Eye (tissue), 1 donor: Measurements from ENCODE around the gene ARMC9.
A peak's percentile ranks its signal among the peaks of the same experiment; 100 is the strongest.
"Not testable (repeated sequence)": the region's sequence is repeated elsewhere in the genome, so short reads cannot be mapped to it uniquely, and the experiment has no call there.

Experiments
- DNase-seq: peaks from one replicate; pipeline ENCODE4 v3.0.0-alpha.2; 2015

Gene ARMC9

DNA sequence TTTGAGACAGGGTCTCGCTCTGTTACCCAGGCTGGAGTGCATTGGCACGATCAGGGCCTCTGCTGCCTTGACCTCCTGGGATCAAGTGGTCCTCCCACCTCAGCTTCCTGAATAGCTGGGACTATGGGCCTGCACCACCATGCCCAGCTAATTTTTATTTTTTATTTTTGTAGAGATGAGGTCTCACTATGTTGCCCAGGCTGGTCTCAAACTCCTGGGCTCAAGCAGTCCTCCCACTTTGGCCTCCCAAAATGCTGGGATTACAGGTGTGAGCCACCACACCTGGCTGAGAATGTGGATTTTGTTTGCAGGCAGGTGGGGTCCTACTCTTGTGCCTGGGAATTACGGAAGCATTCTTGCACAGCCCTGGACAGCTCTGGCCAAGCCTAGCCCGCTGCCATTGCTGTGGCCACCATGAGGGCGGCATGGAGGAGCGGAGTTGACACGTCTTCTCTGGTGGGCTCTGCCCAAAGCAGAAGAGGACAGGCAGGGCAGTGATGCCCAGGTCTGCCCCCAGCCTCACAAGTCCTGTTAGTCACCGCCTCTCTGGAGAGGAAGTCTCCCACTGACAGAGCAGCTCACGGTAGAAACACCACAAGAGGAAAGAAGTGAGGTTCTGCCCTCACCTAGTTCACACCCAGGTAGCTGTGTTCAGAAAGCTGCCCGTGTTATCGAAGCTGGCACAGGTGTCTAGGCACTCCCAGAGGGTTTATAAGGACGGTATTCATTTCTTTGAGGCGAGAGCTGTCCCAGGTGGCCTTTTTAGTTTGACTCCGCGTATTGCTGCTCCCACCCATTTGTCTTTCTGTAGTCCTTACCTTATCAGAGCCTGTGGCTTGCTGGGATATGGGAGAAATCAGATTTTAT lies 46.2 kb downstream of the ARMC9 start:
- no peak for DNase-seq

DNA sequence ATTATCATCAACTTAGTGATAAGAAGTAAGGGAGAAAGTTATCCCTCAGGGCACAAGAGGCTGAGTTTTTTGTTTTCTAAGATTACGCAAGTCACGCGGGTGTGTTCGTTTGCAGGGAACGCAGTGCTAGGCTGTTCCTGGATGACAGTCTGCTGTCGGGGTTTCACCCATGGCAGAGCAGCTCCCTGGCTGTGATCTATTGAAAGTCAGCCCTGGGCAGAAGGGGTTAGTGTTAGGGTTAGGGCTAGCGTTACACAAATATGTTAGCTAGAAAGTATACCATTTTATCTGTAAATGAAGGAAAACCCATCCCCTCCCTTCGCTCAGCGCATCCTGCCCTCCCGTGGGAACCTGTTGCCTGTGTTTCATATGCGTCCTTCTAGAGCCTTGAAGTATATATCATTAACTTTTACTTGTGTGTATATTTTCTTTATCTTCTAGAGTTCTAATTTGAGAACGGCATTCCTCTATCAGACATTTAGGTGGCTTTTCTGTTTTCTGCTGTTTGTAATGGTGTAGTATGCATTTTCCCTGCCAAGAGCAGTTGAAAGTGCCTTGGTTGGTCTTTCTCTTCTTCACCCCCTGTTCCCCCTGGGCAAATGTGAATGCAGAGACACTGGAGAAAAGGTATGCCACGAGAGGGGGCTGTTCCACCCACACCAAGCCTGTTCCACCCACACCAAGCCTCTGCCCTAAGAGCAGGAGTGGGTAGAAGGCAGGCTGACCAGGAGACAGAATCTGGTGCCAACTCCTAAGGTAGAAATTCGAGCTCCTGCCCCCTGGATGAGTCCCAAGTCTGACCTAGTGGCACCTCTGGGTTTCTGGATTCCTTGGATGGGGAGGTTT lies 47.0 kb downstream of the ARMC9 start:
- DNase-seq, result no peak

DNA sequence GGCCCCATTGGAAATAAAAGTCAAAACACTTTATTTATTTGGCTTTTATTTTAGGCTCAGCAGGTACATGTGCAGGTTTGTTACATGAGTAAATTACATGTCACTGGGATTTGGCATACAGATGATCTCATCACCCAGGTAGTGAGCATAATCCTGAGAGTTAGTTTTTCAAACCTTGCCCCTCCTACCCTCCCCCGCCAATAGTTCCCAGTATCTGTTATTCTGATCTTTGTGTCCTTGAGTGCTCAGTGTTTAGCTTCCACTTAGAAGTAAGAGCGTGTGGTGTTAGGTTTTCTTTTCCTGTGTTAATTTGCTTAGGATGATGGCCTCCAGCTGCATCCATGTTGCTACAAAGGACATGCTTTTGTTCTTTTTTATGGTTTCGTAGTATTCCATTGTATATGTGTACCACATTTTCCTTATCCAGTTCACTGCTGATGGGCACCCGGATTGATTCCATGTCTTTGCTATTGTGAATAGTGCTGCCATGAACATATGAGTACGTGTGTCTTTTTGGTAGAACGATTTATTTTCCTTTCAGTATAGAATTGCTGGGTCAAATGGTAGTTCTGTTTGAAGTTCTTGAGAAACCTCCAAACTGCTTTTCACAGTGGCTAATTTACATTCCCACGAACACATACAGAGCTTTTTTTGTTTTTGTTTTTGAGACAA lies 47.9 kb downstream of the ARMC9 start:
- no peak for DNase-seq

DNA sequence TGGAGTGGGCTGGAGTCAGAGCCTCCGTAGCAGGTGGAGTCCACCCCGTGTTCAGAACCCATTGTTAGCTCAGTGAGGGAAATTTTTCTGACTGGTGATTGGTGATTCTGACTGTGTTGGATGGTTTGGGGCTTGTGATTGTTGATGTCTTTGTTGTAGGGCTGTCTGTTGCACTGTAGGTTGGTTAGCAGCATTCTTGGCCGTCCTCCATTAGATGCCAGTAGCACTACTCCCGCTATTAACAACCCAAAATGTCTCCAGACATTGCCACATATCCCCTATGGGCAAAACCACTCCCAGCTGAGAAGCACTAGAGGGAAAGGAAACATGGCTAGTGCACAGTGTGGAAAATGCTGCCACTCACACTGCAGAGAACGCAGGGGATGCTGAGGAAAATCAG lies 51.7 kb downstream of the ARMC9 start:
- no peak for DNase-seq

DNA sequence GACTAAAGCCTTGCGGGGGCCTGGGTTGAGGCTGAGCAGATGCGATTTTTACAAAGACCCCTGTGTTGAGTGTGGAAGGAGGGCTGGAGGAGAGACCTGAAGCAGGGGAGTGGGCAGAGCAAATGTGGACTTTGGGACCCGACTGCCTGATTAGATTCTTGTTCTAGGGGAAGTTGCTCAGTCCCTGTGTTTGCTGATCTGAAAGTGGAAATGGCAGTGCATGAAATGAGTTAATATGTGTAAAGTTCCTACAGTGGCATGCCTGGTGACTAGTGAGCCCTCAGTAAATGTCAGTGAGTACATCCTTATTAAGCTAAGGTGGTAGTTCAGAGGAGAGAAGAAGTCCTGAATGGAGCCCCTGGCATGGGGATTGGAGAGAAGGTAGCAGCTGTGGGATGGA lies 52.3 kb downstream of the ARMC9 start:
- DNase-seq, result no peak

DNA sequence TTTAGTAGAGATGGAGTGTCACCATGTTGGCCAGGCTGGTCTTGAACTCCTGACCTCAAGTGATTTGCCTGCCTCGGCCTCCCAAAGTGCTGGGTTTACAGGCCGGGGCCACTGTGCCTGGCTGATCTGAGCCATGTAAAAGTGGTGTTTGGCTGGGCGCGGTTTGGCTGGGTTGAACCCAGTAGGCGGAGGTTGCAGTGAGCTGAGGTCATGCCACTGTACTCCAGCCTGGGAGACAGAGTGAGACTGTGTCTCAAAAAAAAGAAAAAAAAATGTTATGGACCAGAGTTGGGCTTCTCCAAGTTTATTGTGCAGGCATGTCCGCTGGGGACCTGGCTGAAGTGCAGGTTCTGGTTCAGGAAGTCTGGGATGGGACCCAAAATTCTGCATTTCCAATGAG lies 54.9 kb downstream of the ARMC9 start:
- not testable (repeated sequence) for DNase-seq

DNA sequence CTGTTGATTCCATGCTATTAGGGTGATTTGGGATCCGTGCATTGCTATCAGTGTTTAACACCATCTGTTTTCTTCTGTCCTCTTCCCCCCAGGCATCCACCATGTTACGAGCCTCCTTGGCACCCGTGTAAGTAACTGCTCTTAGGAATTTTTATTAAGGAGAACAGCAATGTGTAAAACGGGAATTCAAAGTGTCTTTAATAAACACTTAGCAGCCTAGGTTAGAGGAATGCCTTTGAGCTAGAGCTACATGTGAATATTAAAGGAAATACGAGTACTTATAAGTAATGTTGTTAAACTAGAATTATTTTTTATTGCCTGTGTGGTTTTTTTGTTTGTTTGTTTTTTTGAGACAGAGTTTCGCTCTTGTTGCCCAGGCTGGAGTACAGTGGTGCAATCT lies 58.1 kb downstream of the ARMC9 start:
- DNase-seq, result no peak

DNA sequence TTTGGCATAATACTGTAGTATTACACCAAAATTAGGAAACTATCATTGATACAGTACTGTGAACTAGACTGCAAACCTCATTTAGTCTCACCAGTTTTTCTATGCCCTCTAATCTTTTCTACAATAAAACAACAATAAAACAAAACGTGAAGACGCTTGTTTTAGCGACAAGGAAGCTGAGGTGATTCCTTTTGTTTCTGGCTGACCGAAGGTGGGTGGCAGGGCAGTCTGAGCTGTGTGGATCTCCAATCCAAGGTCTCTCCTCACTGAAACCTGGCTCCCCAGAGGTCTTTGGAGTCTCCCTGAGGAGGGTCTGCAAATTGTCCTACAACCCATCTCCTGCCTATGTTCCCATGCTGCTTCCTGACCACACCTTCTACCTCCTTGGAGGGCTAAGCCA lies 59.3 kb downstream of the ARMC9 start:
- no peak for DNase-seq

DNA sequence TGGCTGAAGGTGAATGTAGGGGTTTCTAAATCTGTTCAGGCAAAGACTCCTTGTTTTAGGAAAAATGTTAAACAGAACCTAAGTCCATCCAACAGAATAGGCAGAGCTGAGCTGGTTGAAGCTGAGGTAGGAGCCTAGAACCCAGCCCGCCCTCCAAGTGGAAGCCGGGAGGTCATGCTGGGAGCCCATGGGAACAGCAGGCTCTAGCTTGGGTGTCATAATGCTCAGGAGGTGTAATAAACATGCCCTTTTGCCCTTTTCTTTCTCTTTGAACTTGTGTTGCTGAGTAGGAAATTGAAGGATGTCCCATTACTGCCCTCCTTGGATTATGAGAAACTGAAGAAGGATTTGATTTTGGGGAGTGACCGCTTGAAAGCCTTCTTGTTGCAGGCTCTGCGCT lies 60.3 kb downstream of the ARMC9 start:
- DNase-seq, result no peak

DNA sequence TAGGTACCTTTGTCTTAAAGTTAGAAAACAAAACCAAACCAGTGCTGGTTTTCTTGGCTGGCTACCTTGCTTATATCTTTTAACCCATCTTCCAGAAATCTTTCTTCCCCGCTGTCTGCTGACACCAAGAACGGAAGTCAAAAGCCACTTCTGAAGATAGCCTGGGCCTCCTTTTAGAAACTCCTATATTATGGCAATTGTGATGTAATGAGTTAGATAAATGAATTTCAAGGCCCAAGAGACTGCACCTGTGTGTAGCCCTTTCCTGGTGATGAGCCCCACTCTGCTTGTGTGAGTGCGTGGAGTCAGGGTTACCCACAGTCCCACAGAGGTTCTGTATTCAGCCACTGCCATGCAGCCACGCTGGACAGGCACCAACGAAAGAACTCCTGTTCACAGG lies 60.7 kb downstream of the ARMC9 start:
- no peak for DNase-seq

DNA sequence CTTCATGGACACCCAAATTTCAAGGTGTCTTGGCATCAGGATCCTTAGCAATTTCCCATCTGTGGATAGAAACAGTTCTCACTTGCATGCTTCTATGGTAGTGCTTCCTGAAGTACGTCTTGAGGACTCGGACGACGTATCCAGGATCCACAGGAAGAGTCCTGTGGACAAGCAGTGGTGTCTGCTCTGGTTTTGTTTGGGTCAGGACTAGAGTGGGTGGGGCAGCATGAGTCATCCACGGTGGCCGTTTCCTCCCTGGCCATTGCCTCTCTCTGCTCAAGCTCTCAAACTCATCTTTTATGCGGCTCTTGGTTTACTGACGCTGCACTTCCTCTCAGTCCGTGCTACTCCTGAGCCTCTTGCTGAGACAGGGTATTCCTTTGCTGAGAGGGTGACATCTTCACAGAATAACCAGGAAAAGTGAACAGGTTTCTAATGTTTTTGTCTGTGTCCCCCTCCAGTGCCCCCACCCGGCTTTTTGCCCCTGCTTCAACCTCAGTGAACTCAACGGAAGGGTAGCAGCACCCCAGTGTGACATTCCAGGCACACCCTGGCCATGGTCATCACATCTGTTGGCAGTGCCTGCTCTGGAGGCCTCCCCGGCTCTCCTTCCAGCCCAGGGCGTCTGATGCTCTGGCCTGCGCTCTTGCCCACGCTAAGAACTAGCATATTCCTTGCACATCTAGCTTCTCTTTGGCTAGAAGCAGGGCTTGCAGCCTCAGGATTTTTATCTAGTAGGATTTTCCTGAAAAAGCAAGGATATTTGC lies 62.2 kb downstream of the ARMC9 start:
- no peak for DNase-seq

DNA sequence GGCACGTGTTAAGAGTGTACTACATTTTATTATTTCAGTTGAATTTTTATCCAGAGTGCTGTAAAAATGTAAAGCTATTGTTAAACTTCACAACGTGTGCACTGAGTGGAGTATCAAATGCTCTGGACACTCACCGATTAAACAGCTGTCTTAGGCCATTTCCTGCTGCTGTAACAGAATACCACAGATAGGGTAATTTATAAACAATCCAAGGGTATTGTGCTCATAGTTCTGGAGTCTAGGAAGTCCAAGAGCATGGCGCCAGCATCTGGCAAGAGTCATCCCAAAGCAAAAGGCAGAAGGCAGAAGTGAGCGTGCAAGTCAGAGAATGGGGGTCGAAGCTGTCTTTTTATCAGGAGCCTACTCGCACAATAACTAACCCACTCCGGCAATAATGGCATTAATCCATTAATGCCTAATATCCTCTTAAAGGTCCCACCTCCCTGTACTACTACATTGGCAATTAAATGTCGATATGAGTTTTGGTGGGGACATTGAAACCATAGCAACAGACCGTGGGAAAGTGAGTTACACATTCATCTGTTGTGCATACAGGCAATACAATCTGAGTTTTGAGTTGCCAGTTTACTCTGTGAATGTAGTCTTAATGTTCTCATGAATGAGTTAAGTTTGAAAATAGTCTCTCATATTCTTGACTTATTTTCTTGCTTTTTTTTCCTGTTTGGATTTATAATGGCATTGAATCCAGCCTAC lies 64.8 kb downstream of the ARMC9 start:
- DNase-seq, result no peak

DNA sequence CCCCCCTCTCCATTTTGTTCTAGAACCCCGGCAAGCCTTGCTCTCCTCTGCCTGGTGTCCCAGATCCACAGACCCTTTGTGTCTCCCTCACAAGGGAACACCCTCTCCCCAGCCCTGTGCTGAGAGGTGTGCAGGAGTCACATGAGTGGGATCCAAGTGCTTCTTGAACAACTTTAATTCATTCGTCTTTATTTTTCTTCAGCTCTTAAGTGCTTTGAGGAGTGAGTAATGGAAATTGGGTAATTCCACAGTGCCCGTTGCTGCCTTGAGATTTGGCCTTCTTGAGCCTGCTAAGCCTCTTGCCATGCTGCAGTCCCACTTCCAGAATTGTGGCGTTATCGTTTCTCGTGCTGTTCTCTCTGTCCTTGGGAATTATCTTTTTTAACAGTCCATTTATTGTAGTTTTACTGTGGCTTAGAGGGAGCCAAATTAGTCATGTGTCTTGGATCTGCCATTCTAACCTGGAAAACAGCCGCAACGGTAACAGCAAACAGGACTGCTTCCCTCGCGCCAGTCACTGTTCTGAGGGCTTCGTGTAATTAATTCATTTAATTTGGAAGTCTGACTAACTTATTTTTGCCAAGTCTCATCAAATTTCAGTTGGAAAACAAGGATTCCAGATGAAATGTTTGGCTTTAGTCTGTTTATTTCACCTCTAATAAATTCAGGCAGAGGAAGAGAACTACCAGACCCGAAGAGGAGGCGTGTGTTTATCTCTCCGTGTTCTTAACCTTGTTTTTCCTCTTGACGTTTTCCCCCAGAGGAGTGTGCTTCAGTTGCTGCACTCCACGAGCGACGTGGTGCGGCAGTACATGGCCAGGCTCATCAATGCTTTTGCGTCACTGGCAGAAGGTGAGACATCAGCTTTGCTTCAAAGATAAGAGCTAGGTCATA lies 72.0 kb downstream of the ARMC9 start:
- no peak for DNase-seq

DNA sequence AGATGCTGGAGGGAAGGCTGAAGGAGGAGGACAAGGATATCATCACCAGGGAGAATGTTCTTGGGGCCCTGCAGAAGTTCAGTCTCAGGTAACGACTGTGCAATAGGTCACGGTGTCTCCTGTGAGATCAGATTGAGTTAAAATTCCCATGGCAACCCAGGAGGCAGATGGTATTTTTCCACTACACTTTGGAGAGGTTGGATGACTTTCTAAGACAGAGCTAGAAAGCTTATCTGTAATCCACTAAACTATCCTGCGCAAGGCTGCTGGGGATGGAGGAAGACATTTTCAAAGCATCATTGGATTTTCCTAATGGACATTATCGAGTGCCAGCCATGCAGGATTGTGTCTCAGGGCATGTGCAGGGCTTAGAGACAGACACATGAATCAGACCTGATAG lies 74.6 kb downstream of the ARMC9 start:
- no peak for DNase-seq

DNA sequence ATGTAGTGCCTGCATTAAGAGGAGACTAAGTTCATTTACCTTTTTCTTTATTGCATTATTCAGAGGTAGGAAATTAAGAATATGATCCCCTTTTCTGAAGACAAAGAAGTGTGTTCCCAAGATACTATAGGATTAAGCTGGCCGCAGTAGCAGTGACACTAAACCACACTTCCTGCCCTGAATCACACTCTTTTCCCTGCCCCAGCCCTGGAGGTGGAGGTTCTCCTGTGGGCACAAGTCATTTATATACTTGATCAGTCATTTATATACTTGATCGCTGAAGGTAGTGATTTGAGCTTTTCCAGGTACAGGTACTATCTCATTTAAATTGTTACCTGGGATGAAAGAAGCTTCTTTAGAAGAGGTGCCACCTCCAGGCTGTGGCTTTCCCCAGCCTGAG lies 78.6 kb downstream of the ARMC9 start:
- no peak for DNase-seq

DNA sequence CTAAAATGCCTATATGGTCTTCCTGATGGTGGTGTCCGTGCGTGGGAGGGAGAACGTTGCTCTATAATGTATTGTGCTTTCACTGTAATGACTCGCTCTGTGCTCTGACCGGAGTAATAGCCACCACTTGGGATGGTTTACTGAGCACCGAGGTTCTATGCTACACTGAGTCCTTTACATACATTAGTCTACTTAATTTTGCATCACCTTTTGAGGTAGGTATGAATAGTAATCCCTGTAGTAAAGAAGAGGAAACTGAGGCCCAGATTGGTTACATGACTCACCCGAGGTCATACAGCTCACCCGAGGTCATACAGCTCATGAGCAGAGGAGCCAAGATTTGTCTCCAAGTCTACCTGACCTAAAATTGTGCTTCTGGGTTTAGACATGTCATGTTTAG lies 79.5 kb downstream of the ARMC9 start:
- DNase-seq, result no peak

DNA sequence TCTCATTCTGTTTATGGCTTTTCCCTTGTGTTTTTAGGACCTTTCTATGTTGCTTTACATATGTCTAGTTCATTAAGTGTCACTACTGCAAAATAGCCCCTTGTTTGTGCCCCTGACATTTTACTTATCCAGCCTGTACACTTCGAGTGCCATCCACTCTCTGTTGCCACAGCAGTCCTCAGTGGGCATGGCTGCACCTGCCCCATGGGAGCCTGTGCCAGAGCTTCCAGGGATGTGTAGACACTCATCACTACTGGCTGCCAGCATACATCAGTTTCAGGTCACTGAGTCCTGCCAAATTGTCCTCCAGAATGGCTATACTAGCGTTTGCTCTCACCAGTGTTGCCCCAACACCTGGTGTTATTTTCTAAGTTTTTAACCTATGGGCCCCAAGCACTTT lies 80.4 kb downstream of the ARMC9 start:
- DNase-seq, result peak; percentile 29

DNA sequence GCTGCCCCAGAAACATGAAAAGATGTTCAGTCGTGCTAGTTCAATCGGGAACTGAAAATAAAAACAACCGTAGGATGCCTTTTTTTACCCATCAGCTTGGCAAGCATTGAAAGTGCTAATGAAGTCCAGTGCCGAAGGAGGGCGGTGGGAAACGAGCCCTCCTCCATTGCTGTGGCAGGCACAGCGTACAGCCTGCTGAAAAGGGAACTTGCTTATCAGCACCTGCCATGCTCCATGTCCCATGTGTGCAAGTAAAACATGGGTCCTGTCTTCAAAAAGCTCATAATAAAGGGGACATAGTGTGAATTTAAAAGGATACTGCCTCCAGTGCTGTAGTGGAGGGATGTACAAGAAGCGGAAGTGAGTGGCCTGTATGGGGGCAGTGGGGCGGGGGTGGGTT lies 82.4 kb downstream of the ARMC9 start:
- no peak for DNase-seq

DNA sequence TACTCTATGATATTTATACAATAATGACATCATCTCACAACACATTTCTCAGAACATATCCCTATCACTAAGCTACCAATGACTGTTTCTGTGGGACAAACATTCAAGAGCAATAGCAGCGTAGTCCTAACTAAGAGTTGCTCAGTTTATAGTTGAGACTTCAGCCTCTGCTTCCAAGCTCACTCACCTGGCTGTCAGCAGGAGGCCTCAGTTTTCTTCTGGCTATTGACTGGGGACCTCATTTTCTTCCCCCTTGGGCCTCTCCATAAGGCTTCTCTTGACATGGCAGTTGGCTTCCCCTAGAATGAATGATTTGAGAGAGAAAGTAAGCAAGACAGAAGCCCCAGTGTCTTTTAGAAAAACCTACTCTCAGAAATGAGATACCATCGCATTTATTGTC lies 85.9 kb downstream of the ARMC9 start:
- DNase-seq, result no peak

DNA sequence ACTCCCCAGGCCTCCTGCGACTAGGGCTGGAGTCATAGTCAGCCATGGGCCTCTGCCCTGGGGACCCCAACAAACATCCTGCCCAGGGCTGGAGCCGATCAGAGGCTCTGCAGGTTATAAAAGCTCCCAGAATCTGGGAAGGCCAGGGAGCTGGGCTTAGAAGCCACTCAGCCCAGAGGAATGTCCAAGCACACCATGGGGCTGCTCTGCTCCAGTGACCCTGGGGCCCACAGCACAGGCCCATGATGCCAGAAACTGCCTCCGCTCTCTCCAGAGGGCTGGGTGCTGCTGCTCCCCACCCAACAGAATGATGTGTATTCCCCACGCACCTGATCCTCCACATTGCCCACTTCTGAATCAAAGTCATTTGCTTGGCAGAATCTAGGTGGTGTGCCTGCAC lies 88.5 kb downstream of the ARMC9 start:
- no peak for DNase-seq

DNA sequence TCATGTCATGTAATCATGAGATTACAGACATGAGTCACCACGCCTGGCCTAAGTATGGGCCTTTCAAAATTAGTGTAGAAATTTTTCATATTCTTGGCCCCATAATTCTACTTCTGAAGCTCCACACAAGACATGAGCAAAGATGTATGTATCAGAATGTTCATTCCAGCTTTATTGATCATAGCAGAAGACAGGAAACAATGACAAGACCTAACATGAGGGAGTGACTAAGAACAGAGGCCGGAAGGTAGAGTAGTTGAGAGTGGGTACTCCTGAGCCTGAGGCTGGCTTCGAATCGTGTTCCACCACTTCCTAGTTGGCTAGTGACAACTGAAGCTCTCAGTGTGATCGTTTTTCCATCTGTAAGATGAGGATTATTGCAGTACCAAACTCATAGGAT lies 89.3 kb downstream of the ARMC9 start:
- no peak for DNase-seq
